Measurements from ENCODE around the gene PPP6R2.

DNA sequence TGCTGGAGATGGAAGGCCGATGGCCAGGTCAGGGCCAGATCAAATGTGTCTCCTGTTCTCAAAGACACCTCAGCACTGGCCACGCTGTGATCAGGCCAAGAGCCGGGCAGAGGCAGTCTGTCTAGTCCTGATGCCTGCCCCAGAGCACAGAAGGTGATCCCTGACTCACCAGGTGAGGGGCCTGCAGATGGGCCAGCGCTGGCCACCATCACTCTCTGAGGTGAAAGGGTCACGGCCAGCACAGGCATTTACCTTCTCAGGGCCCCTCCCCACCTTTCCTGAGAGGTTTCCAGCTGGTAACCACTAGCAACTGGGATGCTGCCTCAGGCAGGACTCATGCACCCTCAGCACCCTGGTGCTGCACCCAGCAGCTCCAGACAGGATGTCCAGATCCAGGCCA lies 128.8 kb downstream of the PPP6R2 start:
- TF ChIP-seq, protein P1, sequence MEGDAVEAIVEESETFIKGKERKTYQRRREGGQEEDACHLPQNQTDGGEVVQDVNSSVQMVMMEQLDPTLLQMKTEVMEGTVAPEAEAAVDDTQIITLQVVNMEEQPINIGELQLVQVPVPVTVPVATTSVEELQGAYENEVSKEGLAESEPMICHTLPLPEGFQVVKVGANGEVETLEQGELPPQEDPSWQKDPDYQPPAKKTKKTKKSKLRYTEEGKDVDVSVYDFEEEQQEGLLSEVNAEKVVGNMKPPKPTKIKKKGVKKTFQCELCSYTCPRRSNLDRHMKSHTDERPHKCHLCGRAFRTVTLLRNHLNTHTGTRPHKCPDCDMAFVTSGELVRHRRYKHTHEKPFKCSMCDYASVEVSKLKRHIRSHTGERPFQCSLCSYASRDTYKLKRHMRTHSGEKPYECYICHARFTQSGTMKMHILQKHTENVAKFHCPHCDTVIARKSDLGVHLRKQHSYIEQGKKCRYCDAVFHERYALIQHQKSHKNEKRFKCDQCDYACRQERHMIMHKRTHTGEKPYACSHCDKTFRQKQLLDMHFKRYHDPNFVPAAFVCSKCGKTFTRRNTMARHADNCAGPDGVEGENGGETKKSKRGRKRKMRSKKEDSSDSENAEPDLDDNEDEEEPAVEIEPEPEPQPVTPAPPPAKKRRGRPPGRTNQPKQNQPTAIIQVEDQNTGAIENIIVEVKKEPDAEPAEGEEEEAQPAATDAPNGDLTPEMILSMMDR (conservative IDR thresholded peaks at IDR 0.05 in 1 of 2, IDR thresholded peaks at IDR 0.05 in 1 of 2; ENCODE audit: extremely low read depth in 1 of 2, insufficient read depth in 1 of 2, low read depth in 1 of 2, low read length in 2 of 2): no peak
- no peak for TF ChIP-seq EZH2 (IDR thresholded peaks at IDR 0.05; ENCODE audit: borderline replicate concordance, low read length)
